Upper lobe of left lung (tissue), 4 donors: ENCODE data around the gene LRRC23.

Source experiments
- CTCF ChIP-seq, 6 experiments: fragments of 450-650 bp in 4 of 6; fragments of 200-600 bp in 2 of 6; sonication (generic) in 2 of 6; IDR thresholded peaks; one replicate each; pipeline ENCODE4 v1.5.1; 2016 to 2019; ENCODE audit warnings: antibody characterized with exemption in 6 of 6
- EP300 ChIP-seq, 4 donors: sonication (generic); formaldehyde crosslinking; IDR thresholded peaks; one replicate each; pipeline ENCODE4 v1.5.1; 2017; ENCODE audit warnings: antibody characterized with exemption in 4 of 4, control low read depth in 2 of 4
- POLR2A ChIP-seq, 4 donors: fragments of 450-650 bp; IDR thresholded peaks; one replicate each; pipeline ENCODE4 v1.5.1; 2016 to 2017; ENCODE audit warnings: antibody characterized with exemption in 4 of 4, mild to moderate bottlenecking in 2 of 4
- POLR2AphosphoS5 ChIP-seq, 2 donors: sonication (generic); formaldehyde crosslinking; IDR thresholded peaks; one replicate each; pipeline ENCODE4 v1.5.1; 2017; ENCODE audit warnings: antibody characterized with exemption in 2 of 2

- no peak for TF ChIP-seq CTCF (IDR thresholded peaks at IDR 0.05)
- no peak for TF ChIP-seq POLR2A (IDR thresholded peaks at IDR 0.05)
- TF ChIP-seq POLR2AphosphoS5 (IDR thresholded peaks at IDR 0.05) = no peak
- TF ChIP-seq EP300 (IDR thresholded peaks at IDR 0.05) = no peak
These were observed 7.7 kb upstream of the LRRC23 start for GRCh38 chr12:6896846-6897435.
